Measurements from ENCODE around the gene PAQR9.

The PAQR9 gene

GRCh38 chr3:143002083-143002712 lies 38.7 kb upstream of the PAQR9 start:
- no peak for TF ChIP-seq CTCF (IDR thresholded peaks at IDR 0.05; ENCODE audit: low read depth, low read length)
- H3K4me1 ChIP-seq: no peaks in the 10 kb centered on the region
- no peak for DNase-seq

GRCh38 chr3:143001369-143002082 lies 38.1 kb upstream of the PAQR9 start, which contains the start of gene U2SURP:
TSS of gene U2SURP (plus strand) at chr3:143001570. CDS start at chr3:143001629, 59 bp downstream.
- peak; percentile 97 for DNase-seq
- TF ChIP-seq CTCF (IDR thresholded peaks at IDR 0.05; ENCODE audit: low read depth, low read length): no peak
- Histone ChIP-seq H3K4me3 (ENCODE audit: low read depth, low read length) (peak within 1 kb of the TSS; percentile 98), H3K9me3 (no peaks in the 10 kb centered on the region), H3K27me3 (no peaks in the 10 kb centered on the region), H3K36me3 (no peaks in the 10 kb centered on the region), H3K4me1 (no peaks in the 10 kb centered on the region)

More at GRCh38 chr3:143002083-143002712, 38.7 kb upstream of the PAQR9 start:
- no peaks in the 10 kb centered on the region for H3K9me3 ChIP-seq
- peak overlapping the region; percentile 98 for H3K4me3 ChIP-seq (ENCODE audit: low read depth, low read length)
- H3K36me3 ChIP-seq: no peaks in the 10 kb centered on the region
- H3K27me3 ChIP-seq: no peaks in the 10 kb centered on the region

- no peaks in the 10 kb centered on the region for H3K36me3 ChIP-seq
- no peak for DNase-seq
- no peaks in the 10 kb centered on the region for H3K9me3 ChIP-seq
- H3K4me1 ChIP-seq: no peaks in the 10 kb centered on the region
- no peaks in the 10 kb centered on the region for H3K27me3 ChIP-seq
- peak overlapping the region; percentile 98 for H3K4me3 ChIP-seq (ENCODE audit: low read depth, low read length)
- TF ChIP-seq CTCF (IDR thresholded peaks at IDR 0.05; ENCODE audit: low read depth, low read length): no peak
These were observed 37.5 kb upstream of the PAQR9 start for GRCh38 chr3:143001034-143001368.

GRCh38 chr3:143000528-143000927 lies 37.1 kb upstream of the PAQR9 start:
- Histone ChIP-seq H3K36me3 (no peaks in the 10 kb centered on the region), H3K4me3 (ENCODE audit: low read depth, low read length) (peak overlapping the region; percentile 98), H3K4me1 (no peaks in the 10 kb centered on the region), H3K9me3 (no peaks in the 10 kb centered on the region), H3K27me3 (no peaks in the 10 kb centered on the region)
- no peak for DNase-seq
- no peak for TF ChIP-seq CTCF (IDR thresholded peaks at IDR 0.05; ENCODE audit: low read depth, low read length)

GRCh38 chr3:142999881-143000280 lies 36.4 kb upstream of the PAQR9 start:
- no peak overlapping the region for H3K4me3 ChIP-seq (ENCODE audit: low read depth, low read length)
- TF ChIP-seq CTCF (IDR thresholded peaks at IDR 0.05; ENCODE audit: low read depth, low read length): no peak
- H3K27me3 ChIP-seq: no peaks in the 10 kb centered on the region

GRCh38 chr3:142998439-142998838 lies 35.0 kb upstream of the PAQR9 start:
- H3K27me3 ChIP-seq: no peaks in the 10 kb centered on the region
- TF ChIP-seq CTCF (IDR thresholded peaks at IDR 0.05; ENCODE audit: low read depth, low read length): no peak
- H3K4me3 ChIP-seq (ENCODE audit: low read depth, low read length): no peak overlapping the region
- H3K9me3 ChIP-seq: no peaks in the 10 kb centered on the region
- no peaks in the 10 kb centered on the region for H3K4me1 ChIP-seq
- H3K36me3 ChIP-seq: no peaks in the 10 kb centered on the region
- DNase-seq: no peak

More at GRCh38 chr3:142999881-143000280, 36.4 kb upstream of the PAQR9 start:
- H3K4me1 ChIP-seq: no peaks in the 10 kb centered on the region
- no peak for DNase-seq
- no peaks in the 10 kb centered on the region for H3K9me3 ChIP-seq
- no peaks in the 10 kb centered on the region for H3K36me3 ChIP-seq
